GM12878 (cell line): Measurements from ENCODE around the gene KLHL2. TPM values are rescaled to one million over a fixed set of nuclear protein-coding genes. Genes with fewer than 3 reads are reported as not detected.
"Not testable (repeated sequence)": the region's sequence is repeated elsewhere in the genome, so short reads cannot be mapped to it uniquely, and the experiment has no call there.

ENCODE experiments used
- ATAC-seq: fragments of 200-7000 bp; cut with Tn5 transposase; 3 replicates; pipeline ENCODE4 v1.9.1; 2020; ENCODE audit warnings: mild to moderate bottlenecking, moderate library complexity
- BruUV-seq: library from RNA; stranded (reverse); fragments of 400-500 nt; replicated peaks from 2 replicates; lab custom pipeline; 2021; lab: Mats Ljungman, UMichigan
- CTCF ChIA-PET: fragments of 300-600 bp; sonication (Branson Sonifier 250); formaldehyde crosslinking; extraction: SDS; loops from one replicate; lab custom pipeline; 2021; ENCODE audit warnings: inconsistent platforms; lab: Yijun Ruan, JAX
- POLR2A ChIA-PET: fragments of 350-600 bp; formaldehyde crosslinking; extraction: SDS; loops from one replicate; lab custom pipeline; 2021; ENCODE audit warnings: inconsistent platforms; lab: Charles Lee
- RAD21 ChIA-PET: fragments of 300-600 bp; sonication (Branson Sonifier 250); formaldehyde crosslinking; loops from one replicate; lab custom pipeline; 2023; ENCODE audit warnings: antibody characterized with exemption; ENCODE audit not compliant: unreplicated experiment; lab: Charles Lee
- SMC1A ChIA-PET: fragments of 300-600 bp; sonication (Branson Sonifier 250); formaldehyde crosslinking; loops from one replicate; lab custom pipeline; 2023; ENCODE audit not compliant: unreplicated experiment, uncharacterized antibody; lab: Charles Lee
- DNase-seq: peaks from one replicate; pipeline ENCODE4 v3.0.0-alpha.2; 2011; ENCODE audit warnings: low read depth, low spot score
- FAIRE-seq: peaks from 3 replicates; lab custom pipeline; 2011; peaks lifted over from hg19 to GRCh38; lab: Jason Lieb, UNC
- H2AFZ ChIP-seq: 2 replicates; pipeline ENCODE4 v1.6.0; 2011; ENCODE audit warnings: low read depth, low read length, control low read depth; ENCODE audit not compliant: control insufficient read depth
- H3K27ac ChIP-seq: 2 replicates; pipeline ENCODE4 v1.5.1; 2011; ENCODE audit warnings: control low read depth; ENCODE audit not compliant: control insufficient read depth, insufficient read depth
- H3K27me3 ChIP-seq, 2 experiments: replicated peaks in 1 of 2; 2 replicates each; pipeline versions ENCODE4 v1.6.0 to v1.6.1; 2011; ENCODE audit warnings: low read length in 1 of 2; ENCODE audit not compliant: control insufficient read depth in 2 of 2, insufficient read depth in 2 of 2
- H3K36me3 ChIP-seq, 2 experiments: 2 replicates each; pipeline ENCODE4 v1.5.1; 2011; ENCODE audit warnings: low read length in 1 of 2; ENCODE audit not compliant: control insufficient read depth in 2 of 2, insufficient read depth in 2 of 2
- H3K4me1 ChIP-seq: 2 replicates; pipeline ENCODE4 v1.6.1; 2011; ENCODE audit warnings: mild to moderate bottlenecking, low read length, moderate library complexity, mixed read lengths; ENCODE audit not compliant: control insufficient read depth, insufficient read depth
- H3K4me2 ChIP-seq: 2 replicates; pipeline ENCODE4 v1.6.0; 2011; ENCODE audit warnings: control low read depth; ENCODE audit not compliant: control insufficient read depth, insufficient read depth
- H3K4me3 ChIP-seq: fragments of 200-600 bp; sonication (generic); 2 replicates; pipeline ENCODE4 v1.5.1; 2016
- H3K79me2 ChIP-seq: 2 replicates; pipeline ENCODE4 v1.6.0; 2011; ENCODE audit warnings: low read length; ENCODE audit not compliant: control insufficient read depth, insufficient read depth
- H3K9ac ChIP-seq: 2 replicates; pipeline ENCODE4 v1.8.0; 2011; ENCODE audit warnings: low read length, control low read depth, mixed read lengths; ENCODE audit not compliant: control insufficient read depth, insufficient read depth
- H3K9me3 ChIP-seq: replicated peaks from 3 replicates; pipeline ENCODE4 v1.5.1; 2011; ENCODE audit warnings: mild to moderate bottlenecking, low read length; ENCODE audit not compliant: control insufficient read depth, insufficient read depth
- H4K20me1 ChIP-seq: 2 replicates; pipeline ENCODE4 v1.6.0; 2011; ENCODE audit not compliant: control insufficient read depth, insufficient read depth
- IKZF1 ChIP-seq: fragments of 450-650 bp; conservative IDR thresholded peaks from 2 replicates; pipeline ENCODE4 v1.6.1; 2017; ENCODE audit warnings: antibody characterized with exemption, mild to moderate bottlenecking
- MLLT1 ChIP-seq: fragments of 450-650 bp; IDR thresholded peaks from 2 replicates; pipeline ENCODE4 v1.6.1; 2016; ENCODE audit warnings: mild to moderate bottlenecking
- WGBS: methylation state at CpG from one replicate; pipeline ENCODE4 v1.1.6; 2016; ENCODE audit warnings: low lambda C conversion rate; ENCODE audit not compliant: insufficient replicate concordance, insufficient coverage; ENCODE audit errors: missing lambda C conversion rate; 5-methylcytosine and 5-hydroxymethylcytosine counted together
- in situ Hi-C: fragments of 300-500 bp; cut with MboI; formaldehyde crosslinking; loops from 9 replicates; pipeline ENCODE4 v1.14.3; 2018; ENCODE audit warnings: mixed read lengths
- intact Hi-C: fragments of 100-400 bp; cut with micrococcal nuclease; formaldehyde crosslinking; loops from one replicate; pipeline ENCODE4 v1.14.2; 2022; ENCODE audit not compliant: unreplicated experiment
- polyA plus RNA-seq, 11 experiments: library from polyadenylated mRNA; depleted of rRNA in 4 of 11; unstranded in 6 of 11; stranded (reverse) in 5 of 11; fragments of >200 nt; fragmentation: Nextera tagmentation in 4 of 11; fragmentation: Illumina TruSeq in 1 of 11; extraction: Ambion mirVana in 4 of 11; extraction: Trizol in 1 of 11; gene quantifications; 1 replicate in 1 of 11; 2 replicates in 10 of 11; pipeline versions ENCODE4 v1.2.1 to v1.2.3, GENCODE V29; 2011 to 2016; ENCODE audit warnings: inconsistent platforms in 2 of 11, missing spikeins in 2 of 11, low read depth in 1 of 11
- total RNA-seq, 4 experiments: library from RNA; depleted of rRNA in 3 of 4; stranded (reverse); fragments of >200 nt in 3 of 4; fragmentation: Illumina TruSeq in 1 of 4; extraction: Trizol in 1 of 4; gene quantifications; 2 replicates each; pipeline versions ENCODE4 v1.2.1 to v1.2.3, GENCODE V29; 2013 to 2021

The KLHL2 gene
- total and polyA plus RNA-seq, 10 of the 15 experiments (the other 5 are each of a cell fraction or from before 2014, with no cell fraction given), result 4.8 to 22.8 (median 12.9) TPM

GRCh38 chr4:165184220-165184619 lies 23.1 kb upstream of the KLHL2 start:
- H3K9ac ChIP-seq, result no peak overlapping the region
- no peaks in the 10 kb centered on the region for H3K36me3 ChIP-seq
- no peaks in the 10 kb centered on the region for H3K4me1 ChIP-seq
- H3K9me3 ChIP-seq, result no peaks in the 10 kb centered on the region; the same call in 2 of the 3 replicates
- CTCF ChIA-PET, result interaction anchor here (0.9 to 1.2 kb wide), 3 partner anchors 17 to 69 kb away, joined by 3 to 4 read pairs (median 4); no protein-coding TSS in a partner anchor
- TF ChIP-seq MLLT1 (no peak), IKZF1 (no peak)
- TF ChIP-seq, all 136 proteins: peak for 0
- Histone ChIP-seq H2AFZ (no peak overlapping the region), H4K20me1 (no peaks in the 10 kb centered on the region), H3K4me3 (no peak overlapping the region), H3K27ac (no peak overlapping the region), H3K79me2 (no peaks in the 10 kb centered on the region), H3K4me2 (no peak overlapping the region), H3K27me3 (no peaks in the 10 kb centered on the region)
- WGBS, result 54% methylated on average over 4 of the region's 4 CpGs
- ChIA-PET RAD21 (interaction anchor here (1.1 to 1.9 kb wide), 3 partner anchors 8 to 159 kb away, joined by 3 read pairs; no protein-coding TSS in a partner anchor), POLR2A (no interaction called here), SMC1A (interaction anchor here (0.8 to 1.5 kb wide), 4 partner anchors 11 to 53 kb away, joined by 3 to 4 read pairs (median 4); no protein-coding TSS in a partner anchor)
- no peak for DNase-seq
- no peak for ATAC-seq
- BruUV-seq, result no TSS peak
- intact Hi-C loops, result no loop called here
- in situ Hi-C loops, result no loop called here
- FAIRE-seq, result no peak

- CTCF ChIA-PET, H3K4me2 ChIP-seq, H4K20me1 ChIP-seq, H2AFZ ChIP-seq, H3K27ac ChIP-seq, H3K9me3 ChIP-seq, DNase-seq, H3K9ac ChIP-seq, BruUV-seq, H3K27me3 ChIP-seq, intact Hi-C loops, FAIRE-seq, ATAC-seq, H3K4me3 ChIP-seq, H3K4me1 ChIP-seq, H3K36me3 ChIP-seq, H3K79me2 ChIP-seq, in situ Hi-C loops, POLR2A ChIA-PET: not testable (repeated sequence)
- RAD21 ChIA-PET, result interaction anchor here (1.1 to 1.9 kb wide), 3 partner anchors 9 to 158 kb away, joined by 3 read pairs; no protein-coding TSS in a partner anchor
- 90% methylated on average over 10 of the region's 10 CpGs for WGBS
- SMC1A ChIA-PET, result interaction anchor here (0.8 to 1.5 kb wide), 3 partner anchors 11 to 54 kb away, joined by 3 to 4 read pairs (median 4); no protein-coding TSS in a partner anchor
Observed at GRCh38 chr4:165184998-165185397, 22.4 kb upstream of the KLHL2 start.
